Measurements from ENCODE around the gene PAPPA2. TPM values are rescaled to one million over a fixed set of nuclear protein-coding genes. Genes with fewer than 3 reads are reported as not detected.

Gene PAPPA2
- total and polyA plus RNA-seq, 2 of the 8 experiments (the other 6 are each of a cell fraction or from before 2014, with no cell fraction given), result 0.08 to 0.88 TPM

GRCh38 chr1:176742322-176742721, 279.3 kb downstream of the PAPPA2 start:
- Histone ChIP-seq H3K4me1 (replicated peaks in 1 of 4; ENCODE audit: control insufficient read depth in 3 of 4, insufficient read depth in 4 of 4, low read length in 3 of 4) (peaks cover 0 to 3% (median 0%) of the 10 kb centered on the region in 4 experiments; a peak in 1 of 7 replicates), H2AK5ac (ENCODE audit: low read depth, low read length) (no peak overlapping the region), H3K4me3 (ENCODE audit: extremely low read depth in 1 of 4, insufficient read depth in 2 of 4, low read depth in 3 of 4, low read length in 4 of 4) (no peak overlapping the region), H3K23me2 (ENCODE audit: low read depth, low read length) (no peaks in the 10 kb centered on the region), H3K9me3 (ENCODE audit: insufficient read depth in 2 of 2, low read depth in 1 of 2, low read length in 1 of 2) (no peaks in the 10 kb centered on the region), H4K5ac (ENCODE audit: insufficient read length, low read depth, low read length) (no peak overlapping the region), H2BK5ac (ENCODE audit: low read depth, low read length) (no peak overlapping the region), H3K56ac (replicated peaks; ENCODE audit: insufficient read length, low read depth, low read length) (no peak overlapping the region), H3K36me3 (ENCODE audit: control insufficient read depth in 2 of 4, insufficient read depth in 4 of 4, low read length in 3 of 4) (no peaks in the 10 kb centered on the region), H3K79me2 (ENCODE audit: control insufficient read depth in 1 of 2, insufficient read depth in 2 of 2, low read length in 2 of 2) (no peaks in the 10 kb centered on the region), H2BK120ac (replicated peaks; ENCODE audit: low read depth, low read length) (no peak overlapping the region), H3K23ac (ENCODE audit: insufficient read length) (no peak overlapping the region), H3K27ac (ENCODE audit: low read depth, low read length) (no peak overlapping the region), H2BK20ac (ENCODE audit: low read length) (no peak overlapping the region), H3K9ac (replicated peaks in 1 of 4; ENCODE audit: extremely low read depth in 1 of 4, low read depth in 3 of 4, low read length in 3 of 4) (no peak overlapping the region), H3K14ac (ENCODE audit: insufficient read length) (no peak overlapping the region), H3K4me2 (ENCODE audit: insufficient read depth in 1 of 2, low read depth in 2 of 2, low read length in 2 of 2) (no peak overlapping the region), H2AFZ (ENCODE audit: low read length) (no peak overlapping the region), H2BK12ac (ENCODE audit: low read depth, low read length) (no peak overlapping the region), H4K91ac (replicated peaks; ENCODE audit: insufficient read length, low read length) (no peak overlapping the region), H4K20me1 (replicated peaks in 1 of 2; ENCODE audit: control insufficient read depth in 1 of 2, insufficient read depth in 2 of 2, low read length in 2 of 2) (no peaks in the 10 kb centered on the region), H3K4ac (replicated peaks; ENCODE audit: insufficient read length, low read depth, low read length) (no peak overlapping the region), H3K79me1 (ENCODE audit: low read depth, low read length) (no peaks in the 10 kb centered on the region), H3K27me3 (replicated peaks in 1 of 4; ENCODE audit: control insufficient read depth in 3 of 4, extremely low read depth in 1 of 4, insufficient read depth in 3 of 4, low read length in 3 of 4) (no peaks in the 10 kb centered on the region), H3K18ac (ENCODE audit: extremely low read depth, low read length) (no peak overlapping the region), H4K8ac (ENCODE audit: extremely low read depth, insufficient read depth, low read length) (no peak overlapping the region), H2BK15ac (ENCODE audit: low read length) (no peak overlapping the region)
- WGBS, 2 experiments (ENCODE audit: extremely low coverage in 1 of 2, insufficient coverage in 1 of 2, insufficient read length in 1 of 2, insufficient replicate concordance in 2 of 2, low coverage in 1 of 2, low lambda C conversion rate in 2 of 2, missing lambda C conversion rate in 1 of 2), result 91% methylated on average over 2 of the region's 2 CpGs; no CpG with 5 or more reads in 1 of the 2 experiments
- no peak for FAIRE-seq
- ChIA-PET POLR2A (ENCODE audit: partially characterized antibody) (no interaction called here), CTCF (ENCODE audit: partially characterized antibody) (interaction anchor here (0.6 to 1.7 kb wide), 7 partner anchors 8 to 182 kb away, joined by 3 to 4 read pairs (median 3); no protein-coding TSS in a partner anchor)
- no peak for DNase-seq (ENCODE audit: low read depth in 1 of 2, low spot score in 2 of 2)
- TF ChIP-seq YY1 (IDR thresholded peaks at IDR 0.05; ENCODE audit: low read depth, low read length), result no peak
- no peak for TF ChIP-seq CREB1 (IDR thresholded peaks at IDR 0.05)
- TF ChIP-seq ATF2 (IDR thresholded peaks at IDR 0.05; ENCODE audit: low read length), result no peak
- TF ChIP-seq CHD1 (IDR thresholded peaks at IDR 0.05; ENCODE audit: low read depth, low read length), result no peak
- TF ChIP-seq MAX (IDR thresholded peaks at IDR 0.05), result no peak
- TF ChIP-seq SP1 (IDR thresholded peaks at IDR 0.05; ENCODE audit: low read depth, low read length), result no peak
- TF ChIP-seq ZNF274 (IDR thresholded peaks at IDR 0.05; ENCODE audit: borderline replicate concordance, extremely low read depth, low read length), result no peak
- no peak for TF ChIP-seq PHF8 (conservative IDR thresholded peaks at IDR 0.05; ENCODE audit: low read depth, low read length)
- TF ChIP-seq ATF3 (IDR thresholded peaks at IDR 0.05; ENCODE audit: insufficient read depth, low read depth, low read length), result no peak
- TF ChIP-seq CBX5 (IDR thresholded peaks at IDR 0.05; ENCODE audit: low read depth, low read length), result no peak
- TF ChIP-seq EGR1 (IDR thresholded peaks at IDR 0.05; ENCODE audit: borderline replicate concordance, low read depth, low read length), result no peak
- TF ChIP-seq GTF2F1 (IDR thresholded peaks at IDR 0.05; ENCODE audit: borderline replicate concordance, low read depth, low read length), result no peak
- TF ChIP-seq KDM5A (IDR thresholded peaks at IDR 0.05; ENCODE audit: low read length), result no peak
